Measurements from ENCODE around the gene ZNF587. TPM values are rescaled to one million over a fixed set of nuclear protein-coding genes. Genes with fewer than 3 reads are reported as not detected.
"Not testable (repeated sequence)": the region's sequence is repeated elsewhere in the genome, so short reads cannot be mapped to it uniquely, and the experiment has no call there.

Gene ZNF587
- total and polyA plus RNA-seq, 4 donors: 6.7 to 44.4 (median 15.8) TPM

- Histone ChIP-seq H3K4me3 (no peak overlapping the region), H3K9ac (ENCODE audit: insufficient read depth in 1 of 2, low read length in 2 of 2) (no peak overlapping the region), H3K9me3 (ENCODE audit: control insufficient read depth in 4 of 4, insufficient read depth in 3 of 4, low read length in 3 of 4) (peaks cover 0 to 20% (median 0%) of the 10 kb centered on the region in 4 donors), H3K4me1 (ENCODE audit: control insufficient read depth in 5 of 5, insufficient read depth in 5 of 5, low read length in 5 of 5) (peaks cover 0 to 3% (median 0%) of the 10 kb centered on the region in 5 donors), H3K27me3 (ENCODE audit: control insufficient read depth in 3 of 3, insufficient read depth in 3 of 3, low read length in 2 of 3) (no peaks in the 10 kb centered on the region), H3K36me3 (ENCODE audit: control insufficient read depth in 4 of 4, insufficient read depth in 4 of 4, low read length in 4 of 4) (peaks cover 5 to 18% (median 11%) of the 10 kb centered on the region in 4 donors), H3K27ac (ENCODE audit: low read depth in 1 of 2, low read length in 1 of 2) (no peak overlapping the region)
- 81 to 84% methylated on average over 6 of the region's 6 CpGs for WGBS, 2 donors
- no peak for TF ChIP-seq CTCF (IDR thresholded peaks at IDR 0.05; ENCODE audit: control extremely low read depth, extremely low read depth)
- no peak for DNase-seq
- ATAC-seq (ENCODE audit: insufficient read depth, low FRiP score): no peak
Measured at GRCh38 chr19:57841122-57841763, 8.4 kb upstream of the ZNF587 start.

GRCh38 chr19:57847164-57847563 lies 2.5 kb upstream of the ZNF587 start:
- Histone ChIP-seq H3K36me3 (ENCODE audit: control insufficient read depth in 4 of 4, insufficient read depth in 4 of 4, low read length in 4 of 4) (peaks cover 2 to 11% (median 5%) of the 10 kb centered on the region in 4 donors), H3K9me3 (ENCODE audit: control insufficient read depth in 4 of 4, insufficient read depth in 3 of 4, low read length in 3 of 4) (peaks cover 0 to 15% (median 0%) of the 10 kb centered on the region in 4 donors), H3K4me1 (ENCODE audit: control insufficient read depth in 5 of 5, insufficient read depth in 5 of 5, low read length in 5 of 5) (peaks cover 0 to 15% (median 9%) of the 10 kb centered on the region in 5 donors)
- not testable (repeated sequence) for H3K27me3 ChIP-seq (ENCODE audit: control insufficient read depth in 3 of 3, insufficient read depth in 3 of 3, low read length in 2 of 3); H3K4me3 ChIP-seq; H3K27ac ChIP-seq (ENCODE audit: low read depth in 1 of 2, low read length in 1 of 2); ATAC-seq (ENCODE audit: insufficient read depth, low FRiP score); H3K9ac ChIP-seq (ENCODE audit: insufficient read depth in 1 of 2, low read length in 2 of 2)
- DNase-seq: peak in 2 of 3 donors; percentile 22 to 29
- 73 to 78% methylated on average over 3 of the region's 3 CpGs for WGBS, 2 donors

GRCh38 chr19:57849162-57849665 lies 445 bp upstream of the ZNF587 start:
- Histone ChIP-seq H3K9me3 (ENCODE audit: control insufficient read depth in 4 of 4, insufficient read depth in 3 of 4, low read length in 3 of 4) (peaks cover 0 to 14% (median 0%) of the 10 kb centered on the region in 4 donors), H3K36me3 (ENCODE audit: control insufficient read depth in 4 of 4, insufficient read depth in 4 of 4, low read length in 4 of 4) (peaks cover 2 to 11% (median 6%) of the 10 kb centered on the region in 4 donors), H3K4me1 (ENCODE audit: control insufficient read depth in 5 of 5, insufficient read depth in 5 of 5, low read length in 5 of 5) (peaks cover 0 to 14% (median 9%) of the 10 kb centered on the region in 5 donors)
- not testable (repeated sequence) for H3K27ac ChIP-seq (ENCODE audit: low read depth in 1 of 2, low read length in 1 of 2); H3K9ac ChIP-seq (ENCODE audit: insufficient read depth in 1 of 2, low read length in 2 of 2); ATAC-seq (ENCODE audit: insufficient read depth, low FRiP score); H3K27me3 ChIP-seq (ENCODE audit: control insufficient read depth in 3 of 3, insufficient read depth in 3 of 3, low read length in 2 of 3); H3K4me3 ChIP-seq; DNase-seq
- WGBS, 2 donors: 92 to 98% methylated on average over 2 of the region's 2 CpGs

GRCh38 chr19:57850553-57851017 lies 926 bp downstream of the ZNF587 start:
- Histone ChIP-seq H3K36me3 (ENCODE audit: control insufficient read depth in 4 of 4, insufficient read depth in 4 of 4, low read length in 4 of 4) (peaks cover 0 to 12% (median 4%) of the 10 kb centered on the region in 4 donors), H3K4me1 (ENCODE audit: control insufficient read depth in 5 of 5, insufficient read depth in 5 of 5, low read length in 5 of 5) (peaks cover 0 to 14% (median 9%) of the 10 kb centered on the region in 5 donors), H3K27me3 (ENCODE audit: control insufficient read depth in 3 of 3, insufficient read depth in 3 of 3, low read length in 2 of 3) (no peaks in the 10 kb centered on the region), H3K9ac (ENCODE audit: insufficient read depth in 1 of 2, low read length in 2 of 2) (peak overlapping the region; percentile 65 to 68), H3K27ac (ENCODE audit: low read depth in 1 of 2, low read length in 1 of 2) (peak overlapping the region; percentile 5 to 66), H3K9me3 (ENCODE audit: control insufficient read depth in 4 of 4, insufficient read depth in 3 of 4, low read length in 3 of 4) (peaks cover 0 to 14% (median 0%) of the 10 kb centered on the region in 4 donors), H3K4me3 (peak overlapping the region; percentile 71)
- ATAC-seq (ENCODE audit: insufficient read depth, low FRiP score) (no peak), DNase-seq (peak in 1 of 3 donors; percentile 31)
- 18 to 34% methylated on average over 11 of the region's 11 CpGs for WGBS, 2 donors
- TF ChIP-seq CTCF (IDR thresholded peaks at IDR 0.05; ENCODE audit: control extremely low read depth, extremely low read depth): no peak

GRCh38 chr19:57851812-57852603 lies 2.3 kb downstream of the ZNF587 start:
- Histone ChIP-seq H3K36me3 (ENCODE audit: control insufficient read depth in 4 of 4, insufficient read depth in 4 of 4, low read length in 4 of 4) (peaks cover 3 to 20% (median 6%) of the 10 kb centered on the region in 4 donors), H3K9me3 (ENCODE audit: control insufficient read depth in 4 of 4, insufficient read depth in 3 of 4, low read length in 3 of 4) (peaks cover 0 to 21% (median 0%) of the 10 kb centered on the region in 4 donors), H3K4me1 (ENCODE audit: control insufficient read depth in 5 of 5, insufficient read depth in 5 of 5, low read length in 5 of 5) (peaks cover 0 to 14% (median 7%) of the 10 kb centered on the region in 5 donors)
- not testable (repeated sequence) for H3K9ac ChIP-seq (ENCODE audit: insufficient read depth in 1 of 2, low read length in 2 of 2); ATAC-seq (ENCODE audit: insufficient read depth, low FRiP score); H3K4me3 ChIP-seq; DNase-seq; H3K27me3 ChIP-seq (ENCODE audit: control insufficient read depth in 3 of 3, insufficient read depth in 3 of 3, low read length in 2 of 3); H3K27ac ChIP-seq (ENCODE audit: low read depth in 1 of 2, low read length in 1 of 2)
- WGBS, 2 donors: 76 to 88% methylated on average over 5 to 6 of the region's 6 CpGs

GRCh38 chr19:57854117-57854516 lies 4.5 kb downstream of the ZNF587 start:
- Histone ChIP-seq H3K36me3 (ENCODE audit: control insufficient read depth in 4 of 4, insufficient read depth in 4 of 4, low read length in 4 of 4) (peaks cover 8 to 26% (median 17%) of the 10 kb centered on the region in 4 donors), H3K9me3 (ENCODE audit: control insufficient read depth in 4 of 4, insufficient read depth in 3 of 4, low read length in 3 of 4) (peaks cover 0 to 27% (median 0%) of the 10 kb centered on the region in 4 donors), H3K4me1 (ENCODE audit: control insufficient read depth in 5 of 5, insufficient read depth in 5 of 5, low read length in 5 of 5) (peaks cover 0 to 14% (median 7%) of the 10 kb centered on the region in 5 donors), H3K27ac (ENCODE audit: low read depth in 1 of 2, low read length in 1 of 2) (peak overlapping the region in 1 of 2 donors; percentile 4)
- H3K4me3 ChIP-seq; H3K27me3 ChIP-seq (ENCODE audit: control insufficient read depth in 3 of 3, insufficient read depth in 3 of 3, low read length in 2 of 3); H3K9ac ChIP-seq (ENCODE audit: insufficient read depth in 1 of 2, low read length in 2 of 2); ATAC-seq (ENCODE audit: insufficient read depth, low FRiP score); DNase-seq: not testable (repeated sequence)
- WGBS, 2 donors: 76 to 89% methylated on average over 2 of the region's 2 CpGs
